Keratinocyte (primary cell): ENCODE results near the gene KMT2C.
"Not testable (repeated sequence)": the region's sequence is repeated elsewhere in the genome, so short reads cannot be mapped to it uniquely, and the experiment has no call there.

ENCODE experiments used
- EZH2 ChIP-seq: IDR thresholded peaks from one replicate; pipeline ENCODE4 v1.6.1; 2012; ENCODE audit warnings: inconsistent platforms, mild to moderate bottlenecking, low read length, moderate library complexity
- TF ChIP-seq, protein P1 (sequence below), 3 experiments: IDR thresholded peaks in 1 of 3; conservative IDR thresholded peaks in 1 of 3; optimal IDR thresholded peaks in 1 of 3; 2 replicates in 2 of 3; 3 replicates in 1 of 3; pipeline versions ENCODE3 to v1.5.1; 2011; ENCODE audit warnings: low read length in 3 of 3, mild to moderate bottlenecking in 3 of 3, moderate library complexity in 2 of 3, control low read depth in 1 of 3, inconsistent platforms in 1 of 3; ENCODE audit not compliant: insufficient read depth in 2 of 3; ENCODE audit errors: extremely low read depth in 1 of 3

DNA sequence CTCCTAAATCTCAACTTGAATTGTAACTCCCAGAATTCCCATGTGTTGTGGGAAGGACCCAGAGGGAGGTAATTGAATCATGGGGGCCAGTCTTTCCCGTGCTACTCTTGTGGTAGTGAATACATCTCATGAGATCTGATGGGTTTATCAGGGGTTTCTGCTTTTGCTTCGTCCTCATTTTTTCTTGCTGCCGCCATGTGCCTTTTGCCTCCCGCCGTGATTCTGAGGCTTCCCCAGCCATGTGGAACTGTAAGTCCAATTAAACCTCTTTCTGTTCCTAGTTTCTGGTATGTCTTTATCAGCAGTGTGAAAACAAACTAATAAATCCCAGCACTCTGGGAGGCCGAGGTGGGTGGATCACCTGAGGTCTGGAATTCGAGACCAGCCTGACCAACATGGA lies 33.8 kb upstream of the KMT2C start:
- TF ChIP-seq, protein P1, sequence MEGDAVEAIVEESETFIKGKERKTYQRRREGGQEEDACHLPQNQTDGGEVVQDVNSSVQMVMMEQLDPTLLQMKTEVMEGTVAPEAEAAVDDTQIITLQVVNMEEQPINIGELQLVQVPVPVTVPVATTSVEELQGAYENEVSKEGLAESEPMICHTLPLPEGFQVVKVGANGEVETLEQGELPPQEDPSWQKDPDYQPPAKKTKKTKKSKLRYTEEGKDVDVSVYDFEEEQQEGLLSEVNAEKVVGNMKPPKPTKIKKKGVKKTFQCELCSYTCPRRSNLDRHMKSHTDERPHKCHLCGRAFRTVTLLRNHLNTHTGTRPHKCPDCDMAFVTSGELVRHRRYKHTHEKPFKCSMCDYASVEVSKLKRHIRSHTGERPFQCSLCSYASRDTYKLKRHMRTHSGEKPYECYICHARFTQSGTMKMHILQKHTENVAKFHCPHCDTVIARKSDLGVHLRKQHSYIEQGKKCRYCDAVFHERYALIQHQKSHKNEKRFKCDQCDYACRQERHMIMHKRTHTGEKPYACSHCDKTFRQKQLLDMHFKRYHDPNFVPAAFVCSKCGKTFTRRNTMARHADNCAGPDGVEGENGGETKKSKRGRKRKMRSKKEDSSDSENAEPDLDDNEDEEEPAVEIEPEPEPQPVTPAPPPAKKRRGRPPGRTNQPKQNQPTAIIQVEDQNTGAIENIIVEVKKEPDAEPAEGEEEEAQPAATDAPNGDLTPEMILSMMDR (optimal IDR thresholded peaks at IDR 0.05 in 1 of 3, IDR thresholded peaks at IDR 0.05 in 1 of 3, conservative IDR thresholded peaks at IDR 0.05 in 1 of 3; ENCODE audit: extremely low read depth in 1 of 3, insufficient read depth in 2 of 3, low read length in 3 of 3), result not testable (repeated sequence)
- TF ChIP-seq EZH2, result not testable (repeated sequence)
